IPS-11a (cell line): Measurements from ENCODE around the gene ZNF581.

ENCODE experiments used
- H3K4me3 ChIP-seq: one replicate; pipeline ENCODE4 v1.5.1; 2013; ENCODE audit warnings: low read depth, low read length, control low read depth

The ZNF581 gene

DNA sequence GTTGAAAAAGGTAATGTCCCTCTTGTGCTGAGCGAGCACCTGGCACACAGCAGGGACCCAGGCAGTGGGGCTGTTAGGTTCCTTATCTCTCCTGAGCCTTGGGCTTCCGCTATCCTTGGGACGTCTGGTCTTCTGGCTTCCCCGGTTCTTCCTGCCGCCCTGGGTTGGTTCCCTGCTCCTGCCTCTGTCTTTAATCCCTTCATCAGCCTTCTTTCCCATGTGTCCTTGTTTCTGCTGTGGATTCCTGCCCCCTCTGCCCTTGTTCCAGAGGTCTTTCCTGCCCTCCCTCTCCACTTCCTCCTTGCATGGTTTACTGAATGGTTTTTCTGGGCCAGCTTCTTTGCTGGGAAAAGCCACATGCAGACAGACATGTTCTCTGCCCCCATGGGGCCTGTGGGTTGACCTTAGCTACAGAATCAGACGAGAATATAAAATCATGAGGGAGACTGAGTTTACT, 34.2 kb downstream of the ZNF581 start:
- no peak overlapping the region for H3K4me3 ChIP-seq

DNA sequence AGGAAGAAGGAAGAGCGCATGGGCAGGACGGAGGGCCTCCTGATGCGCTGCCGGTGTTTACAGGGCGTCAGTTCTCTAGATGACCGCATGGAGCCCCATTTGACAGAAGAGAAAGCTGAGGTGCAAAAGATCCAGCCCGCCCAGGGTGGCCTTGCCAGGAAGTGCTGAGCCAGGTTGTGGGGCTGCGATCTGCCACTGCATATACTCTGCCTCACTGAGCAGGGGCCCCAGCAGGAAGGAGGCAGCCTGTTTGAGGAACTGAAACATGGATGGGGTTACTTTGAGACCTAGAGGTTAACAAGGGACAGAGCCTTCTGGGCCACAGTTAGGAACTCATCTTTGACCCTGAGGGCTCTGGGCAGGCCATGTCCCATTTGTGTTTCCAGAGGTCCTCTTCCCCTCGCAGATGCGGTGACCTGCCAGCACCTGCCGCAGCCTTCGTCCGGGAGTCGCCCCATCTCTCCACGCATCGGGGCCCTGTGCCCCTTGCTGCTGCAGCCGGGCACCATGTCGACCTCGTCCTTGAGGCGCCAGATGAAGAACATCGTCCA, 34.7 kb downstream of the ZNF581 start:
- H3K4me3 ChIP-seq, result no peak overlapping the region

DNA sequence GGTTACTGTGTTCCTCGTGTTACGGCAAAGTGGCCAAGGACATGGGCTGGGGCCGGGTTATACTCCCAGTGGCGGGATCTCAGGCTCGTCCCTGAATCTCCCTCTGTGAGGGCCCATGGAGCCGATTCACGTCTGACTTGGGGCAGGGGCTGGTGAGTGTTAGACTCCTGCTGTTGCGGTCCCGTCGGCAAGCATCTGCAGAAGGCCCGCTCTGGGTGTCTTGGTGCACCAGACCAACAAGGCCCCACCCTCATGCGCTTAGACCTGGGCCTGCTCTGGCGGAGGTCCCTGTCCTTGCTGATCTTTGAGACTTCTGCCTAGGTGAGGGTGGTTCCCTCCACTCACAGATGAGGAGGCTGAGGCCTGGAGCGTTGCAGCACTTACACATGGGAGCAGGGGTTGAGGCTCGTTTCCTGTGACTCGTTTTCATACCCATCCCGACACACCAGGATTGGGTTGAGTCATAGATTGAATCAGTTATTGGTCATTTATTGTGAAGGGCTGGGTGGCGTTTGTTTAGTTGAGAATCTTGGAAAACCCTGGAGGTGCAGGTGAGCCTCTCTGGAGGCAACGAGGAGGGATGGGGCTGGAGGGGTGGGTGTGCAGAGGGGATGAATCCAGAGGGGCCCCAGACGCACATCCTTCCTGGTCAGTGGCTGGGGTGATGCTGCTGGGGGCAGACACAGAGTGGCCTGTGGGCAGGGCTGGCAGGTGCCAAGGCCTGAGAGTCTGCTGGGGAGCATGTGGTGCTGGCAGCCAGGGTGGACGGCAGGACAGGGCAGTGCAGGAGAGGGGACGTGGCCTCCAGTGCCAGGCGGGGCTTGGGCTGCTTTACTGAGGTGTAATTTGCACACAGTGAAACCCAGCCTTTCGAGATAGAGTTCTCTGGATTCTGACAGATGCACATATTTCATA, 36.2 kb downstream of the ZNF581 start:
- no peak overlapping the region for H3K4me3 ChIP-seq

DNA sequence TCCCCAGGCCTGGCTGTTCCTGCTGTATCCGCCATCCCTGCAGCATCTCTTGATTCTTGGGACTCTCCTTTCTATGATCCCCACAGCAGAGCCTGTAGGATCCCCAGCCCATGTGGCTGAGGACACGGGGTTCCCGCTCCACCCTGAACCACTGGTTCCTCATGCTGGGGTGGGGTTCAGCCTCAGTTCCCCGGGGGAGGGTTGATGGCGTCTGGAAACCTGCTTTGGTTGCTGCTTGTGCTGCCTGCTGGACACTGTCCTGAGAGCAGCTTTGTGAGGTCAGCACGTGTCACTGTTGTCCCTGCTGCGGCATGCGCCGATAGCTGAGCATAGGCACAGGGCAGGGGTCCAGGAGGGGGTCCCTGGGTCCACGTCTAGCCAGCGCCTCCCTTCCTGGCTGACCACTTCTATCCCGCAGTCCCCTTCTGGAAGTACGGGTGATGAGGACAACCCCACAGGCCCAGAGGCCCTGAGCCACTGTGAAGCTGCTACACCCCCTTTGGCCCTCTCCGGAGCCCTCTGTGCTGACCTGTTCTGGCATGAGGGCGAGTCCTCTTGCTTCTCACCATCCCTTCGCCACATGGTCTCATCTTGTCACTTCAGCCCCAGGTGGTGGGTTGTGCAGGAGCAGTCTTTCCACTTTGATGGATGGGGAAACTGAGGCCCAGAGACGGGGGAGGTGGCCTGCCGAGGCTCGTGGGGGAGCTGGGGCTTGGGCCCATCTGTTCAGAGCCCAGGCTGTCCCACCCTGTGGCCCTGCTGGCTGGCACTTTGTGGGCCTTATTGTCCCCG, 37.1 kb downstream of the ZNF581 start:
- H3K4me3 ChIP-seq, result no peak overlapping the region

DNA sequence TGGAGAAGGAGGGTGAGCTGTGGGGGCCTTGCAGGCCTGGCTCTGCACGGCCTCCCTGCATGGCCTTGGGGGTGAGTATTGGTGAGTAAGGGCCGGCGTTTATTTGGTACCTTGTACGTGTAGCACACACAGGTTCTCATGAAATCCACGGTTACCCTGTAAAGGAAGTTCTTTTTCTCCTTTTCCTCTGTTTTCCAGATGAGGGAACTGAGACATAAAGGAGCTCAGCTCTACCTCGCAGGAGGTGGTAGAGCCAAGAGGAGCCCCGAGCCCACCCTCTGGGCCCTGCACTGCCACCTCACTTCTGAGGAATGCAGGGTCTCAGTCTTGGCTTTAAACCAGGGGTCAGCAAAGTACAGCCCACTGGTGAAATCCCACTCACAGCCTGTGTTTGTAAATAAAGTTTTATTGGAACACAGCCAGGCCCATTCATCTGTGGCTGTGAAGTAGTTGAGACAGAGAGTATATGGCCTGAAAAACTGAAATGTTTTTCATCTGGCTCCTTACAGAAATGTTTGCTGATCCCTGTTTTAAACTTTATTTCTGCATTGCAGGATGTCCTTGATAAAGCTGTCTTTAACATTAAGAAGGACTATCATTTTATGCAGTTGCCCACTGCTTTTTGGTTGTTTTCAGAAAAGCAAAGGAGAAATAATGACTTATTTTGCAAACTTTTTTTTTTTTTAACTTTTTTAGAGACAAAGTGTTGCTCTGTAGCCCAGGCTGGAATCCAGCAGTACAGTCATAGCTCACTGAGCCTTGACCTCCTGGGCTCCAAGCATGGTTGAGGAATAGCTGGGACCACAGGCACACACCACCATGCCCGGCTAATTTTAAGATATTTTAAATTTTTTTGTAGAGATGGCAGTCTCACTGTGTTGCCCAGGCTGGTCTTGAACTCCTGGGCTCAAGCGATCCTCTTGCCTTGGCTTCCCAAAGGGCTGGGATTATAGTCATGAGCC, 38.0 kb downstream of the ZNF581 start:
- H3K4me3 ChIP-seq, result no peak overlapping the region

DNA sequence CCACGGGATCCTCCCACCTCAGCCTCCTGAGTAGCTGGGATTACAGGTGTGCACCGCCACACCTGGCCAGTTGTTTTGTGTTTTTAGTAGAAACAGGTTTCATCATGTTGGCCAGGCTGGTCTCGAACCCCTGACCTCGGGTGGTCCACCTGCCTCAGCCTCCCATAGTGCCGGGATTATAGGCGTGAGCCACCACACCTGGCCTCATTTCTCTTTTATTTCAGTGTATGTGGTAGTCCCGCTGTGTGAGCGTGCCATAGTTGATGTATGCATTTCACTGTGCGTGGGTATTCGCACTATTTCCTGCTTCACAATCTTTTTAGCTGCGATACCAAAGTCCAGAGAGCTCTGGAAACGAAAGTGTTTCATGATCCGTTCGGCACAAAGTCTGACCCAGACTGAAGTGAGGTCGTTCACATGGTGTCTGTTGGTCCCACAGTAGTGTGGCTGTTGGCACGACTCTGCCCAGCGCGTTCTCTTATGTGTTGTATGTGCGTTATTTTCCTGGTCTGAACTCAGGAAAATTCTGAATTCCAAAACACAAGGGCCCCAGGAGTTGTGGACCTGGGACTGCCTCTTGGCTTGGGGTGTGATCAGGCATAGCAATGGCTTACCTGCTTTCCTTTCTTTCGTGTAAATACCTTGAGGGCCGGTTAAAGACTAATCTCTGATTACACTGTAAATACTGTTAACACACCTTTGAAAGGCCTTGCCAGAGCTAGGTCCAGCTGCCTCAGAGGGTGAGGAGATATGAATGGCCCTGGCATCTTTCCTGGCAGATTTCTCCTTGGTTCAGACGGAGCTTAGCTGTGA, 40.2 kb downstream of the ZNF581 start:
- H3K4me3 ChIP-seq, result no peak overlapping the region

DNA sequence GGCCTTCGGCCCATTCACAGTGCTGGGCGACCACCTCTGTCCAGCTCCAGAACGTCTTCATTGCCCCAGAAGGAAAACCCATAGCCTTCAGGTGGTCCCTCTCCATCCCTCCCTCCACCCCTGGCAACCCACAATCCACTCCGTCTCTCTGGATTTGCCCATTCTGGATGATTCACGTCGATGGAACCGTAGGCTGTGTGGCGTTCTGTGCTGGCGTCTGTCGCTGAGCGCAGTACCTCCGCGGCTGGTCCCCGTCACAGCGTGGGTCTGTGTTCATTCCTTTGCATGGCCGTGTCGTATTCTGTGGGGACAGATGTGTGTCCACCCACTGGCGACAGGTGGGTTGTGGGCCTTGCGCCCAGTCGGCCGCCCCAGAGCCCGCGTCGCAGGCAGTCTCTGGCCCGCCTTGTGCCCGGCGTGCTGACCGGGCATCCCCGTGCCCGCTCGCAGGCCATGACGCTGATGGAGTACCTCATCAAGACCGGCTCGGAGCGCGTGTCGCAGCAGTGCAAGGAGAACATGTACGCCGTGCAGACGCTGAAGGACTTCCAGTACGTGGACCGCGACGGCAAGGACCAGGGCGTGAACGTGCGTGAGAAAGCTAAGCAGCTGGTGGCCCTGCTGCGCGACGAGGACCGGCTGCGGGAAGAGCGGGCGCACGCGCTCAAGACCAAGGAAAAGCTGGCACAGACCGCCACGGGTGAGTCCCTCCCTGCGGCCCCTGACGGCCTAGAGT, 41.7 kb downstream of the ZNF581 start:
- H3K4me3 ChIP-seq, result no peak overlapping the region

DNA sequence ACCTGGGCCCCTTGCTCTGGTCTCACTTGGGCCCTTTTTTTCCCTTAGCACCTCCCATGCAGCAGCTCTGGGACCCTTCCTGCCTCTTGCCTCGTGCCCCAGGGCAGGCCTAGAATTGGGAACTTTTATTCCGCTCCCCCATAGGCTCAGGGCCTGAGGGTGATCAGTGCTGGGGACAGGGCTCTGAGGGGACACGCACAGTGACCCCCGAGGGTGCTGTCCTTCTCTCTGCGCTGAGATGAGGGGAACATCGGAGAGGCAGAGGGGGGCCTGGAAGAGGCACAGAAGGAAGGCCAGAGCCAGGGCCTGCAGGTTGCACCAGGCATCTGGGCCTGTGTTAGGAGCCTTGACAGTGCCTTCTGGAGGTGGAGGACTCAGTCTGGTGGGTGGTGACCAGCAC, 42.3 kb downstream of the ZNF581 start:
- no peak overlapping the region for H3K4me3 ChIP-seq

DNA sequence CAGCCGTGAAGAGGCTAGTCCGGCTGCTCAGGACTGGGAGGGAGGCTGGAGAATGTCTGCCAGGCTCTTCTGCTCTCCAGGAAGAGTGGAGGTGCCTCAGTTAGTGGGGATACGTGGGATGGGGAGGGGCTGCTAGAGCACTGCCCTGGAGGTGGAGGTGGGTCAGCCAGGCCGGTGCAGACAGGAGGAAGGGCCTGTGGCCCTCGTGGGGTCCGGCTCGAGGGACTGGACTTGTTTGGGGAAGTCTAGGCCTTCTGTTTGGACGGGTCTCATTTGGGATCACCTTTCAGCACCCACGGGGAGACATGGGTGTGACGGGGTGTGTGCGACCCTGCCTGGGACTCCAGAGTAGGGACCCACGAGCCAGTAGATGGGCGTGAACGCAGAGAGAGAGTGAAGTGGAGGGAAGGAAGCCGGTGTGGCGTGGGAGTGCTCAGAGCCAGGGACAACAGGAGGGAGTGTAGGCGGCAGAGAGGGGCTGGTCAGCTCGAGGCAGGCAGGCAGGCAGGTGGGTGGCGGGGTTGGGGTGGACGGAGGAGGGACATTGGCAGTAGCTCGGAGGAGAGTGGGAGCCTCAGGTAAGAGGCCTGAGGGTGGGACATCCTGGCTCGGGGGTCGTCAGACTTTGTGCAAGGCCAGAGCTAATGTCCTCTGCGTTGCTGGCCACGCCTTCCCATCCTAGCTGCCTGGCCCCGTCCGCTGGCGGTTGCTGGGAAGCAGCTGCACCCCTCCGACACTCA, 43.0 kb downstream of the ZNF581 start:
- H3K4me3 ChIP-seq, result no peak overlapping the region

DNA sequence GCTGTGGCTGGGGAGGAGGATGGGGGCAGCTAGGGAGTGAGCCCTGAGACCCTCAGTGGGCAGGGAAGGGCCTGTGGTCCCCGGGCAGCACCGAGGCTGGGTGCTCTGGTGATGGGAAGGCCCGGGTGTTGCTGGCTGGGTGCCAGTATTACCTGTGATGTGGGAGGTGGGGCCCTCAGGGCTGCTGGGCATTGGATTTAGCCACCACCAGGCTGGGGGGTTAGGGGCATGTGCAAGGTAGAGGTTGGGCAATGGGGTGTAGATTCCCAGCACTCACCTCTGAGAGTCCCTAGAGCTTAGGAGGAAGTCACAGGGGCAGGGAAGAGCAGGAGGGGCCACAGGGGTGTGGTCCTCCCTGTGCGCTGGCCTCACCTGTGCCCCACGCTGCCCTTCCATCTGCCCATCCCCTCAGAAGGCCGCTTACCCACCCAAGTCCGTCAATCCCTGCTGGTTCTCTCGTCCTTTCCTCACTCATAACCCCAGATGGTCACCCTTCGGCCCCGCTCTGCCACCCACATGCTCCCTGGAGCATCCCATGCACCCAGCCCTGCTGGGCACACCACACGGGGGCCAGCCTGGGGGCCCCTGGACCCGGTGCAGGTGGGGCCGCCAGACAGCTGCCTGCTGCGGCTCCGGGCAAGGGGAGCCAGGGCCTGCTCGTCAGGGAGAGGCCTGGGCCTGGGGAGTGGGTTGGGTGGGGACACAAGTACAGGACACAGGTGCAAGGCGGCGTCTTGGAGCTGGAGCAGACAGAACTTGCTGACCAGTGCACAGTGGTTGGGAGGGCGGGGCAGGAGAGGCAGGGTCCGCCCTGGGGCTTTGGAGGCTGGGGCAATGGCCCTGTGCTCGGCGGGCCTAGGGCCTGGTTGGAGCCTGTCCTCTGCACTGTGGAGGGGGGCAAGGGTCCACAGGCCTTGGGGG, 44.1 kb downstream of the ZNF581 start:
- no peak overlapping the region for H3K4me3 ChIP-seq

DNA sequence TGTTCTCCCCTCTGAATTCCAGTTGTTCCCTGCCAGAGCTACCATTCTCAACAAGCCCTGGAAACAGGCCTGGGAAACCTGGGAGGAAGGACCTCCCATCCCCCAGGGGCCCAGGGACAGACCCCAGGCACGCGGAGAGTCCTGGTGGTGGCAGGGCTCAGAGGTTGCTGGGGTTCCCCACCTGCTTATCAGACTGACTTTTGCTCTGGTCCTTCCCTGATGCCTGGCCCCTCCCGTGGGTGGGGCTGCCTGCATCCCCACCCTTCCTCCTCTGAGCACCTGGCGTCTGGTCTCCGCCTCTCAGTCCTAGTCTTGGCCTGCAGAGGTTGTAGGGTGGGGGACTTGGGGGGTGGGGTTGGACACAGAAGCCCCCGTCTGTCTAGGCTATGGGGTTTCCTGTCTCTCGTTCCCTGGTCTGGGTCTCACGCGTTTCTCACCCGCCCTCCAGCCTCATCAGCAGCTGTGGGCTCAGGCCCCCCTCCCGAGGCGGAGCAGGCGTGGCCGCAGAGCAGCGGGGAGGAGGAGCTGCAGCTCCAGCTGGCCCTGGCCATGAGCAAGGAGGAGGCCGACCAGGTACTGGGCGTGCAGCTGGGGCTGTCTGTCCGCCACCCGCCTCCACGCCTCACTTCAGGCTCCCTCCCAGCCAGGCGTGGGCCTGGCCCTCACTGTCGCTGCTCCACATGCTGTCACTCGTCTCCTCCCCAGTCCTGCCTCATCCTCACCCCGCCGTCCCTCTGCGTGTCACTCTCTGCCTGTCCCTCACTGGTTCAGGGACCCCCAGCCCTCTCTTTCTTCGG, 45.2 kb downstream of the ZNF581 start:
- no peak overlapping the region for H3K4me3 ChIP-seq

DNA sequence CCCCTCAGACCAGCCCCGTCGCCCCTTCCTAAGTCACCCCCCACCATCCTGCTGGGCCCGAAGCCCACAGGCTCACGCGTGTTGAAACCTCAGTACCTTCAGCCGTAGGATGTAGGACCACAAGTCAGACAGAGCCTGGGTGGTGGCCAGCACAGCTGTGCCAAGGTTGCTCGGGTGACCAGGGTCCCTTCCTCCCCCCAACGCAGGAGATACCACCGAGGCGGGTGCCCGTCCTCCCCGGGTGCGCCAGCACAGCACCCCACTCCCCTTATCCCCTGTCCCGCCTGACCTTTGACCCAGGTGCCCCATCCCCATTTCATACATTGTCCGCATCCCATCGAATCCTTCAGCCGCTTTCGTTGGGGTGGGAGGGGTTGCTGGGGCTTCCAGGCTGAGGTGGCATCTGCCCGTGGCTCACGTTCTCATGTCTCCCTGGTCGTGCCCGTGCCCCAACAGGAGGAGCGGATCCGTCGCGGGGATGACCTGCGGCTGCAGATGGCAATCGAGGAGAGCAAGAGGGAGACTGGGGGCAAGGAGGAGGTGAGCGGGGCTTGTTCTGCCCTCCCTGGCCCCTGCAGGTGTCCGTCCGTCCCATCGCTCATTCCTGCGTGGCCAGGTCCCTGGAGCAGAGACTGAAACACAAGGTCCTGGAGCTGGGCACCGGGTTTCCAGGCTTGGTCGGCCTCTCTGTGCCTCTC, 46.1 kb downstream of the ZNF581 start:
- no peak overlapping the region for H3K4me3 ChIP-seq

DNA sequence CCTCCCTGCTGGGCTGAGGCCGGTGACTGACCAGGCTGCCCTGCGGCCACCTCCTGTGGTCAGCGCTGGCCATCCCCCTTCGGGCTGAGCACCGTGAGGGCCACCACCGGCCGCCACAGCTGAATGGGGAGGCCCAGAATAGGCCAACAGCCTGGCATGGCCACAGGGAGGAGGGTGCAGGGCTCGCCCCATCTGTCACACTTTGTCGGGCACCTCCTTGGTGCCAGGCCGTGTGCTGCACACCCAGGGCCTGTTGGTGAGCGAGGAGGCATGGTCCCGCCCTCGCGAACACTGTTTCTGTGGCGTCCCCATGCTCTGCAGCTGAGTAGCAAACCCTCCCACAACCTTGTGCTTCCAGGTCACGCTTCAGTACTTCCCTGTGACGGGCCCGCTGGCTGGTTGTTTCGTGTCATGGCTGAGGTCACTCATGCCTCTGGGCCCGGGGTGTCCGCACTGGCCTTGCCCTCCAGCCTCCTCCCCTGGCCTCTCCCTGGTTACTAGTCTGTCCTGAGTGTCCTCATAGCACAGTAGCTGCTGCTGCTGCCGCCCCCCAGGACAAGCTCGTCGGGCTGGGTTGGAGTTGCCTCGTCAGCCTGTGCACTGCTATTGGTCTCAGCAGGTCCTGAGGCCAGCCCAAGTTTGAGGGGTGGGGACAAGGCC, 46.8 kb downstream of the ZNF581 start:
- H3K4me3 ChIP-seq, result no peak overlapping the region

DNA sequence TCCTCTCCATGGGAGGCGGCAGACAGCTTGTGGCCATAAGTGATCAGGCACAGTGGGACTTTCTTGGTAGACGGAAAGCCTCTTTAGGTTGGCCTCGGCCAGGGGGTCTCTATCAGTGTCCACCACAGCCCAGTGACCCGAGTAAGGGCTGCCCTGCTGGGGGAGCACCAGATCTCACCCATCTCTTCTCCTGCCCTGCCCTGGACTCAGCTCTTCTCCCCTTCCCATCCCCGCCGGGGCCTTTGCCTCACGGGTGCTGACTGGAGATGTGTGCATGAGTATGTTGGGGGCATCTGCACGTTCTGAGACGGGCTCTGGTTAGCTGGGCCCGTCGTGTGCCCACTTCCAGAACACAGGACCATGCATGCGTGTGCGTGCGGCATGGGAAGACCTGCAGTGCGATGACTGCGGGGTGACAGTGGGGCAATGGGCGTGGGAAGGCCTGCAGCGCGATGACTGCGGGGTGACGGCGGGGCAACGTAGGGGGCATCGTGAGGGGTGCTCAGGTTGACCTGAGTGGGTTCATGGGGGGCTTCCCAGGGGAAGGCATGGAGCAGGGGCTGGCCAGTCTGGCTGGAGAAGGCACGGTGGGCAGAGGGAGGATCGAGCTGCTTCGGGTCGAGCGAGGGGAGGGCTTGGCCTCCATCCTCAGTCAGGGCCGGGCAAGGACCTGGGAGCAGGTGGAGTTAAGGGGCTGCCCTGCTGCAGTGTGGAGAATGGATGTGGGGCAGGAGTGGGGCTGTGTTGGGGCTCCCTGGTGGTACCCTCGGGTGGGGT, 47.5 kb downstream of the ZNF581 start:
- no peak overlapping the region for H3K4me3 ChIP-seq
